ENCODE data around the gene ZNF627.
"Not testable (repeated sequence)": the region's sequence is repeated elsewhere in the genome, so short reads cannot be mapped to it uniquely, and the experiment has no call there.

Gene ZNF627

DNA sequence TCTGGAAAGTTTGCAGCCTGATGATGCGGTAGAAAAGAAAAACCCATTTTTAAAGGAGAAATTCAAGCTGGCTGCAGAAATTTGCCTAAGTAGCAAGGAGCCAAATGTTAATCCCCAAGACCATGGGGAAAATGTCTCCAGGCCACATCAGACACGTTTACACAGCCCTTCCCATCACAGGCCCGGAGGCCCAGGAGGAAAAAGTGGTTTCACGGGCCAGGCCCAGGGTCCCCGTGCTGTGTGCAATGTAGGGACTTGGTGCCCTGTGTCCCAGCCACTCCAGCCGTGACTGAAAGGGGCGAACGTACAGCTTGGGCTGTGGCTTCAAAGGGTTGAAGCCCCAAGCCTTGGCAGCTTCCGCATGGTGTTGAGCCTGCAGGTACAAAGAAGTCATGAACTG is 35.9 kb downstream of the ZNF627 start:
- no peak for DNase-seq

DNA sequence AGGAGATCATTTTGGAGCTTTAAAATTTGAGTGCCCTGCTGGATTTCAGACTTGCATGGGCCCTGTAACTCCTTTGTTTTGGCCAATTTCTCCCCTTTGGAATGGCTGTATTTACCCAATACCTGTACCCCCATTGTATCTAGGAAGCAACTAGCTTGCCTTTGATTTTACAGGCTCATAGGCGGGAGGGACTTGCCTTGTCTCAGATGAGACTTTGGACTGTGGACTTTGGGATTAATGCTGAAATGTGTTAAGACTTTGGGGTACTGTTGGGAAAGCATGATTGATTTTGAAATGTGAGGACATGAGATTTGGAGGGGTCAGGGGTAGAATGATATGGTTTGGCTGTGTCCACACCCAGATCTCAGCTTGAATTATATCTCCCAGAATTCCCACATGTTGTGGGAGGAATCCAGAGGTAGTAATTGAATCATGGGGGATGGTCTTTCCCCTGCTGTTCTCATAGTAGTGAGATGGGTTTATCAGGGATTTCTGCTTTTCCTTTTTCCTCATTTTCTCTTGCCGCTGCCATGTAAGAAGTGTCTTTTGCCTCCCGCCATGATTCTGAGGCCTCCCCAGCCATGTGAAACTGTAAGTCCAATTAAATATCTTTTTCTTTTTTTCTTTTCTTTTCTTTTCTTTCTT is 36.9 kb downstream of the ZNF627 start:
- DNase-seq: not testable (repeated sequence)

DNA sequence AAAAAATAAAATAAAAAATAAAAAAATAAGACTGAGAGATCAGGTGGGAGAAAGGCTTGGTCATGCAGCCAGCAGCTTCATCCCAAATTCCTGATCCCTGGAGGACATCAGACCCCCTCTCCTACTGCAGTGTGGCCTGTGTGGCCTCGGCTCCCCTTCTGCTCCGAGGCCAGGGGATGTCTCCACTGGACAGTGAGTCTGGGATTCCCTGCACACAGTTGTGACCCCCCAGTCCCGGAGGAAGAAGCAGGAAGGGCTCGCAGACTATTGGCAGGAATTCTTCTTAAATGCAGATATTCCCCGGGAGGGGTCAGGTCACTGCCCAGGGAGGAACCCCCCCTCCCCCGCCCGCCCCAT is 41.9 kb downstream of the ZNF627 start:
- no peak for DNase-seq

DNA sequence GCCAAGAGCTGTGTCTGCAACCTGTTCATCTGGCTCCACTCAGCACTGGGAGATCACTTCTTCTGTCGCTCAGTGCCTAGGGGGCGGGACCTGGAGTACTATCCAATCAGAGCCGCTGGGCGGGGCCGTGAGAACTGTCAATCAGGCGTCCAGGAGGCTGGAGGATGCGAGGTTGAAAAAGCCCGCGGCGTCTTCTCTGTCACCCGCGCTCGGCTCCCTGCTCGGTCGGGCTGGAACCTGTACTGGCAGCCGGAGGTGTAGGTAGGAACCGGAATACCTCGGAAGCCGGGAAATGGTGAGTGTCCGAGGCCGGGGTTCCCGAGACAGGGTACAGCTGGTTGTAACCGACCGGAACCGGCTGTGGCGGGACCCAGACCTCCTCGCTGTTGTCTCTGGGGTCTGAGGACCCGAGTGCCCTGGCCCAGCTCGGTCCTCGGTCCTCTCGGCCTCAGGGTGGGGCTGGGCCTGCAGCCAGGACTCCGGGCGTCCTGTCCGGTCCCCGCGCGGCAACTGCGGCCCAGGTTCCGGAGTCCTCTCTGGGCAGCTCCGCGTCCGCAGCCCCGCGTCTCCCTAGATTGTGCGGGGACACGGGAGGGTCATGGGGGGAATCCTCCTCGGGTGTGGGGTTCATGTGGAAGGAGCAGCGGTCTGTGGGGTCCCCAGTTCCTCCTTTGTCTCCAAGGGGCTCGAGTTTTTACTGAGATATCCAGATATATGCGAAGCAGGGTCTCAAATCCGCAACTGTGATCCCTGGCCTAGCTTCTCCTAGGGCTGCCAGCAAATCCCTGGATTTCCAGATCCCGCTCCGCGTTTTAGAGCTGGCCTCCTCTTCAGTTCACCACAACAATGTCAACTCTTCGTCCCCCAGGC is 42.6 kb downstream of the ZNF627 start:
- peak; percentile 83 to 87 for DNase-seq

DNA sequence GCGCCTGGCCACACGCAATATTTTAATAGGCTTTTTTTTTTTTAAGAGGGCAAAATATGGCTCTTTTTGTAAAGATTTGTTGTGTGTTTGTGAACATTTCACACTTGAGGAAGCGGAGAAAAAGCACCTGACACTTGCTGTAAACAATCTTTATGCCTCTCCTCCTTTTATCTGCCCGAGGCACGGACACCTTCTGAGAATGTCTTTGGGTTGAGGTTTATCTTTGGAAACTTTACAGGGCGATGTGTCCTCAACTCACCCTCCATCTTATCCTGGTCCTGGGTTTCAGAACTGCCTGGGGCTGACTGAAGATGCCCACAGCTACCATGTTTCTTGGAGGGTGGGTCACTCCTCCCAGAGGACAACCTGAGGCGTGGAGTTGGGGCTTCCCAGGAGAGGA is 44.0 kb downstream of the ZNF627 start:
- DNase-seq: no peak

DNA sequence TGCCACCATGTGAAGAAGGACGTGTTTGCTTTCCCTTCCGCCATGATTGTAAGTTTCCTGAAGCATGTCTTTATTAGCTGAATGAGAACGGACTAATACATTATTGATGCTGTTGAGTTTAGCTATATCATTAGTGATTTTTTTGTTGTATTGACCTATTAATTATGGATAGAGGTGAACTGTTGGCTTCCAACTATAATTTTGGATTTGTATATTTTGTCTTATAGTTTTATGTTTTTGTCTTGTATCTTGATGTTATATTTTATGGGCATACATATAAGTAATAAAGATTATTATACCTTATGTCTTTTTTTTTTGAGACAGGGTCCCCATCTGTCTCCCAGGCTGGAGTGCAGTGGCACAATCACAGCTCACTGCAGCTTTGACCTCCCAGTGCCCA is 45.6 kb downstream of the ZNF627 start:
- DNase-seq: no peak

DNA sequence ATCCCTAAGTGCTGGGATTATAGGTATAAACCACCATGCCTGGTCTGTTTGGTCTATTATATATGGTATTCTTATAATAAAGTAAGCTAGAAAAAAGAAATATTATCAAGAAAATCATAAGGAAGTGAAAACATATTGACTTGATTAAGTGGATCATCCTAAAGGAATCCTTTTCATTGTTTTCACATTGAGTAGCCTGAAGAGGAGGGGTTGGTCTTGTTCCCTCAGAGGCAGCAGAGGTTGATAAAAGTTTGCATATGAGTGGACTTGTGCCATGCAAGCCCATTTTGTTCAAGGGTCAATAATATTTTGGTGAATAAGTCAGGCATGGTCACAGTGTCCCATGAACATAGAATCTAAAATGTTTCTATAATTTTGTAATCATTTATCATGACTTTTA is 52.7 kb downstream of the ZNF627 start:
- DNase-seq: no peak

DNA sequence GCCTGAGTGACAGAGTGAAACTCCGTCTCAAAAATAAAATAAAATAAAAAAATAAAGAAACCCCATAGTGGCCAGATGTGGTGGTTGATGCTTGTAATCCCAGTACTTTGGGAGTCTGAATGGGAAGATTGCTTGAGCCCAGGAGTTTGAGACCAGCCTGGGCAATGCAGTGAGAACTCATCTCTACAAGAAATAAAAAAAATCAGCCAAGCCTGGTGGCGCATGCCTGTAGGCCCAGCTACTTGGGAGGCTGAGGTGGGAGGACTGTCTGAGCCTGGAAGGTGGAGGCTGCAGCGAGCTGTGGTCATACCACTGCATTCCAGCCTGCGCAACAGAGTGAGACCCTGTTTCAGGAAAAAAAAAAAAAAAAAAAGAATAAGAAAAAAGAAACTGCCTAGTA is 53.8 kb downstream of the ZNF627 start:
- no peak for DNase-seq

DNA sequence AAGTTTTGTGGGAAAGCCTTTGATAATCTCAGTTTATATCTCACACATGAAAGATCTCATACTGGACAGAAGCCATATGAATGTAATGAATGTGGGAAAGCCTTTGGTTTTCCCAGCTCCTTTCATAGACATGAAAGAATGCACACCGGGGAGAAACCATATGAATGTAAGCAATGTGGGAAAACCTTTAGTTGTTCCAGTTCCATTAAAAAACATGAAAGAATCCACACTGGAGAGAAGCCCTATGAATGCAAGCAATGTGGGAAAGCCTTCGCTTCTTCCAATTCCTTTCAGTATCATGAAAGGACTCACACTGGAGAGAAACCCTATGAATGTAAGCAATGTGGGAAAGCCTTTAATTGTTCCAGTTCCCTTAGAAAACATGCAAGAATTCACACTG is 54.8 kb downstream of the ZNF627 start:
- DNase-seq: no peak

DNA sequence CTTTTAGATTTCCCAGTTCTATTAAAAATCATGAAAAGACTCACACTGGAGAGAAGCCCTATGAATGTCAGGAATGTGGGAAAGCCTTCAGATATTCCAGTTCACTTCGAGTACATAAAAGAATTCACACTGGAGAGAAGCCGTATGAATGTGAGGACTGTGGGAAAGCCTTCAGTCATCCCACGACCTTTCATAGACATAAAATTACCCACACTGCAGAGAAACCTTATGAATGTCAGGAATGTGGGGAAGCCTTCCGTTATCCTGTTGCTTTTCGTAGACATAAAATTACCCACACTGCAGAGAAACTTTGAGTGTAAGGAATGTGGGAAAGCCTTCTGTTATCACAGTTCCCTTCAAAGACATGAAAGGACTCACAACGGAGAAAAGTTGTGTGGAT is 55.2 kb downstream of the ZNF627 start:
- no peak for DNase-seq

DNA sequence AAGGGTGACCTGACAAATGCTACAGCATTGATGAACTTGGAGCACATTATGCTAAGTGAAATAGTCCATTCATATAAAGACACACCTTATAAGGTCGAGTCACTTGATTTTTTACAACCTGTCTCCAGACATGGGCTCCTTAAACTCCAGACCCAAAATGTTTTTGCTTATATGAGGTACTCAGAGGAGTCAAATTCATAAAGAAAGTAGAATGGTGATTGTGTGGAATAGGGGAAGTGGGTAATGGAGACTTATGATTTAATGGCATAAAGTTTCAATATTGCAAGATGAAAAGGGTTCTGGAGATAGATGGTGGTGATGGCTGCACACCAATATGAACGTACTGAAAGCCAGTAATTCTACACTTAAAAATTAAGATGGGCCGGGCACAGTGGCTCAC is 59.3 kb downstream of the ZNF627 start:
- no peak for DNase-seq

DNA sequence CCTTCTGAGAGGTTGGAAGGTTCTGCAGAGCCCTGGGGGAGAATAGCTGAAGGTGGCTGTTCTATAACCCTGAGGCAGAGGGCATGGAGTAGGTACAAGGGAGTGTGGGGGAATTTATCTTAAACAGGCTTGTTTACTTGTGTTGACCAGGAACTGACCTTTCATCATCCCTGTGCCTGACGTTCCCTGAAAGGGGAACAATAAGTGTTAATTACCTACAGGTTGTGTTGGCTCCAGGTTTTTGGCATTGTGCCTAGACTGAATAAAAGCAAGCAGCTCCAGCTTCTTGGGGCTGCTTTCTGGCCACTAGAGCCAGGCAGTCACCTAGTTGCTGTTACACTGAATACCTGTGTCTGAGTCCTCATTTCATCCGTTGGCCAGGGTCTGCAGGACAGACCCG is 60.0 kb downstream of the ZNF627 start:
- no peak for DNase-seq

DNA sequence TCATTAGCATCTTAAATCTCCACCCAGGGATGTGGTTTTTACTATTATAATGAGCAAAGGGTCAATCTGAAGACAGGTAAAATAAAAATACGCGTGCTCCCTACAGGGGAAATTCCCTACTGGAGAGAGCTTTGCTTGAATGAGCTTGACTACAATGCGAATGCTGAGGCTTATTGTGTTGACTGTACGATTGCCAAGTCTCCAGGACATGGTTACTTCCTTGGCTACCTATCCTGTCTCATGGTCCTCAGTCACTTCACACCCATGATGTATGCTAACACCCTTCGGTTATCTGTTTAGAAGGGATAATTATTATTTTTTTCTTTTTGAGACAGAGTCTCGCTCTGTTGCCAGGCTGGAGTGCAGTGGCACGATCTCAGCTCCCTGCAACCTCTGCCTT is 61.7 kb downstream of the ZNF627 start:
- DNase-seq: no peak

DNA sequence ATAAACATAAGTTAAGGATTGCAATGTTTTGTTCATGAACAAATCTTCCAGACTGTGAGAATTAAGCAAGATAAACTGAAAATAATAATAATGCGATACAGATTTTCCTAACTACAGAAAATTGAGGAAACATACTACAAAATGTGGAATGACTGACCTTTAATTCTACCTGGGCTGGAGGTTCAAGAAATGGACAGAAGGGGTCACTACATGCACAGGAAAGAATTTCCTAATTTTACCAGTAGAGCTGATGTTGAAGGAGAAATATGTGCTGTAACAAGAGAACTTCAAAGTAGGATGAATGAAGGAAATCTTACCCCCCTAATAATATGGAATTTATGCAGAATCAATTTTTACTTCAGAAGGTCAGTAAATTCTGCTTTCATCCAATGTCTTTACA is 62.3 kb downstream of the ZNF627 start:
- DNase-seq: no peak

DNA sequence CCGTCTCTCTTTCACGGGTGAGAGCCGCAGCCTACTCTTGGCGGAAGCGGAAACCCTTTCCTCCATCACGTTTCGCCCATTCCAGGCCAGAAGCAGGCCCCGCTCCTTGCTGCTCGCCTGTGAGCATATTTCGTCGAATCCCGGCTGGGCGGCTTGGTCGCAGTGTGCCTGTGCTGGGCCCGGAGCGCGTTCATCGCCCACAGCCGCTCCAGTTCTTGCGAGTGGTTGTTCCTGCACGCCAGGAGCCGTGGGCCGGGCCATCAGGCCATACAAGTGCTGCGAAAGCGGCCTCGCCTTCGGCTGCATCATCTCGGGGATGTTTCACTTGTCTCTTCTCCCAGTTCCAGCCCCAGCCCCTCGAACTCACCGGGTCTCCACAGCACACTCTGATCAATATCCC is 65.0 kb downstream of the ZNF627 start:
- no peak for DNase-seq

DNA sequence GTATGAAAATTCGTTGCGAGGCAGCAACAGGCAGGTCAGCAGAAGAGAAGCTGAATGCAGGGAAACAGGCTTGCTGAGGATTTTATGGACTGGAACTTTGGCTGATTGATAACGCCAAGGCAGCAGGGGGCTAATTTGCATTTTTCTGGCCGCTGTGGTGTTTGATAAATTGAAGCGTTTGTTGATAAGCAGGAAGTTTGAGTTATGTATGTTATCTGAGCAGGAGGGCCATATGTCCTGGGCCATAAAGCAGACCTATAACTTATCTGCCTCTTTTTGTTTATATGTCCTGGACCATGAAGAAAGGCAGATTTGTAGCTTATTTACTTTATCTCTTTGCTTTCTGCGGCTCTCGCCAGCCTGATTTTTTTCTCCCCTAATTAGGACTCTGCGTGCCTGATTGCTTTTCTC is 65.9 kb downstream of the ZNF627 start:
- DNase-seq: no peak

All from CD4-positive, alpha-beta T cell treated with Interferon alpha-2 for 1 hour (primary cell).